ENCODE results near the gene CNOT9. TPM values are rescaled to one million over a fixed set of nuclear protein-coding genes. Genes with fewer than 3 reads are reported as not detected.

Gene CNOT9, protein sequence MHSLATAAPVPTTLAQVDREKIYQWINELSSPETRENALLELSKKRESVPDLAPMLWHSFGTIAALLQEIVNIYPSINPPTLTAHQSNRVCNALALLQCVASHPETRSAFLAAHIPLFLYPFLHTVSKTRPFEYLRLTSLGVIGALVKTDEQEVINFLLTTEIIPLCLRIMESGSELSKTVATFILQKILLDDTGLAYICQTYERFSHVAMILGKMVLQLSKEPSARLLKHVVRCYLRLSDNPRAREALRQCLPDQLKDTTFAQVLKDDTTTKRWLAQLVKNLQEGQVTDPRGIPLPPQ
- total RNA-seq (2022; extraction: Qiagen RNA extraction; ENCODE audit: low read depth): 41.8 to 50.1 TPM (median 43.6 TPM) in 5 replicates

DNA sequence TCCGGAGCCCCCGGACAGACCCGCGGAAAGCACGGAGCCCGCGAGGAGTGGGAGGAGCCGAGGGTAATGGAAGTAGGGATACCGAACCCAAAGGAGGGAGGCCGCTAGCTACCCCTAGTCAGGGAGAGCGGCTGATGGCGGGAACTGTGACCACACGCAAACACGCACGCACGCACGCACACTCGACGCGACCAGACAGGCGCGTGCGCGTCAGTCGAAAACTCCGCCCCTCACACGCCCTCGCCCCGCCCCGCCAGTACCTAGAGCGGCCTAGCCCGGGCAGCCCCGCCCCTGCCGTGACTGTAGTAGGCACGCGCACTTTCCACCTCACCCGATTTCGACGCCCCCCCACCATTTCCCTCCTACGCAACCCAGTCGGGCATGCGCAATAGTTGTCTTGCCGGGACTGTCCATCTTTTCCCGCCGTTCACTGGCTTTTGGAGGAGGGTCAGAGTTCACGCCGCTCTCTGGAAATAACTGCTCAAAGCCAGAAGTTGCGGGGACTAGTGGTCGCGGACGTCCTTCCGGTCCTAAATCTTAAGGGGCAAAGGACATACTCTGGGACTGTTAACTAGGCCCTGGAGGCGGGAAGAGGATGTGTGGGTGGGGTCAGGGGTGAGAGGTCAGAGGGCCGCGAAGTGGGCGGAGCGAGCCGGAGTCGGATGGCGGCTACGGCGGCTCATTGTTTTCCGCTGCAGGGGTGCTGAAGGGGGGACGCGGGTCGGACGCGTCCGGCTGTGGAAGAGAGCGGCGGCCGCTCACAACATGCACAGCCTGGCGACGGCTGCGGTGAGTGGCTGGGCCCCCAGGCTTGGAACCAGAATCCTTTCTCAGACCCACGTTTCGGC lies at the start of gene CNOT9, which contains the start of gene USP37:
CNOT9 (plus strand) TSS at position 650 of the 848 bp plus-strand sequence; CDS start at position 766, 116 bp downstream.
USP37 (minus strand) TSS at position 162 of the 848 bp plus-strand sequence. CDS start 9,698 bp downstream, outside the sequence.

DNA sequence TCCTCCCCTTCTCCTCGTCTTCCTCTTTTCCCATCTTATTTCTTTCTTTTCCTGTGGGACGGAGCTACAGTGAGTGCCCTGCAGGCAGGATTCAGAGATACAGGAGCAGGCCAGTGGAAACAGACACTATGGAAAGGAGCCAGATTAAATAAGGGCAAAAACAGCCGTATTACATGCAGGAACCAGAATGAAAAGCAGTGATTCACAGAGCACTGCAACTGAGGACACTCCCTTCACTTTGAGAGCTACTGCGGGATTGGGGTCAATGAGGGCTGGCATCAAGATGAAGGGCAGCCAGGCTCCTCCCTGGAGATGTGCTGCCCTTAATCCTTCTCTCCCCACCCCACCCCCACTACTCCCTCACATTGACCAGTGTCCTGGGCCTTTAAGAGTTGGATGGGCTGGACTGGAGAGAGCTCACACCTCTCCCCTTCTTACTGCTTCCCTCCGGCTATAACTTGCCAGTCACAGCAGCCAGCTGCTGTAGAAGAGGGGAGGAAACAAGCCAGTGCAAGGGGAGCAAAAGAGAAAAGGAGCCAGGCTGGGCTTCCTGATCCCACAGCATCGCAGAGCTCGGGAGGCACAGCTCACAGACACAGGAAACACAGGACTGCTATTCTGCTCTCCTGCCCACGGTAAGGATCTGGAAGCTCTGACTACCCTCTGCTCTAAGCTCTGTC lies 38.9 kb downstream of the CNOT9 start, which contains the start of gene PLCD4:
PLCD4 (plus strand) TSS at position 464 of the 680 bp plus-strand sequence. CDS start 7,841 bp downstream, outside the sequence.

Other genes with a start within 250 kb of the CNOT9 start
- gene CATIP, start 212.0 kb upstream of the CNOT9 start, total RNA-seq (2022; extraction: Qiagen RNA extraction; ENCODE audit: low read depth): 0.20 TPM in 1 of 5 replicates, not detected in the others
- gene SLC11A1, start 186.6 kb upstream of the CNOT9 start, total RNA-seq (2022; extraction: Qiagen RNA extraction; ENCODE audit: low read depth): 0.16 to 0.27 TPM (median 0.21 TPM) in 5 replicates
- 57.9 to 72.9 TPM (median 69.3 TPM) in 5 replicates for gene CTDSP1, start 169.0 kb upstream of the CNOT9 start, total RNA-seq (2022; extraction: Qiagen RNA extraction; ENCODE audit: low read depth)
- gene VIL1, start 149.7 kb upstream of the CNOT9 start, total RNA-seq (2022; extraction: Qiagen RNA extraction; ENCODE audit: low read depth): 0.13 to 0.42 TPM (median 0.25 TPM) in 5 replicates
- gene USP37, start 488 bp upstream of the CNOT9 start, total RNA-seq (2022; extraction: Qiagen RNA extraction; ENCODE audit: low read depth): 4.5 to 5.7 TPM (median 5.4 TPM) in 5 replicates
- gene PLCD4, start 39.1 kb downstream of the CNOT9 start, total RNA-seq (2022; extraction: Qiagen RNA extraction; ENCODE audit: low read depth): 0.29 to 0.71 TPM (median 0.53 TPM) in 5 replicates
- 12.5 to 17.7 TPM (median 15.2 TPM) in 5 replicates for gene ZNF142, start 90.8 kb downstream of the CNOT9 start, total RNA-seq (2022; extraction: Qiagen RNA extraction; ENCODE audit: low read depth)
- gene BCS1L, start 90.8 kb downstream of the CNOT9 start, total RNA-seq (2022; extraction: Qiagen RNA extraction; ENCODE audit: low read depth): 39.0 to 53.1 TPM (median 42.4 TPM) in 5 replicates
- 47.0 to 59.1 TPM (median 47.9 TPM) in 5 replicates for gene RNF25, start 103.2 kb downstream of the CNOT9 start, total RNA-seq (2022; extraction: Qiagen RNA extraction; ENCODE audit: low read depth)
- gene STK36, start 103.2 kb downstream of the CNOT9 start, total RNA-seq (2022; extraction: Qiagen RNA extraction; ENCODE audit: low read depth): 8.6 to 13.8 TPM (median 12.4 TPM) in 5 replicates
- gene TTLL4, start 142.0 kb downstream of the CNOT9 start, total RNA-seq (2022; extraction: Qiagen RNA extraction; ENCODE audit: low read depth): 25.1 to 30.9 TPM (median 29.3 TPM) in 5 replicates
- gene CYP27A1, start 213.3 kb downstream of the CNOT9 start, total RNA-seq (2022; extraction: Qiagen RNA extraction; ENCODE audit: low read depth): 0.10 to 0.18 TPM (median 0.17 TPM) in 5 replicates